HG02870 (cell line): ENCODE results near the gene ITSN1.

ENCODE experiments used
- ATAC-seq: cut with Tn5 transposase; IDR thresholded peaks from one replicate; pipeline ENCODE4 v1.9.1; 2021; ENCODE audit warnings: mild to moderate bottlenecking, moderate library complexity; ENCODE audit not compliant: unreplicated experiment

The ITSN1 gene

GRCh38 chr21:33834801-33835500 is 192.7 kb downstream of the ITSN1 start:
- ATAC-seq = no peak

GRCh38 chr21:33835920-33836319 is 193.6 kb downstream of the ITSN1 start:
- no peak for ATAC-seq

GRCh38 chr21:33836408-33836807 is 194.1 kb downstream of the ITSN1 start:
- no peak for ATAC-seq

GRCh38 chr21:33839167-33839716 is 196.9 kb downstream of the ITSN1 start:
- ATAC-seq = no peak

- no peak for ATAC-seq
Measured at GRCh38 chr21:33839806-33840205, 197.5 kb downstream of the ITSN1 start.

- no peak for ATAC-seq
Measured at GRCh38 chr21:33840771-33841170, 198.5 kb downstream of the ITSN1 start.

- ATAC-seq = no peak
Measured at GRCh38 chr21:33841561-33841960, 199.3 kb downstream of the ITSN1 start.

GRCh38 chr21:33843216-33843615 is 200.9 kb downstream of the ITSN1 start:
- ATAC-seq = no peak

- ATAC-seq = no peak
Measured at GRCh38 chr21:33844104-33844889, 202.0 kb downstream of the ITSN1 start.

GRCh38 chr21:33844890-33845205 is 202.5 kb downstream of the ITSN1 start:
- no peak for ATAC-seq

- ATAC-seq = no peak
Measured at GRCh38 chr21:33846141-33846540, 203.8 kb downstream of the ITSN1 start.

GRCh38 chr21:33847588-33848248 is 205.4 kb downstream of the ITSN1 start:
- no peak for ATAC-seq

GRCh38 chr21:33848249-33848953 is 206.1 kb downstream of the ITSN1 start:
- no peak for ATAC-seq

GRCh38 chr21:33849834-33850233 is 207.5 kb downstream of the ITSN1 start:
- ATAC-seq = no peak

GRCh38 chr21:33850401-33850800 is 208.1 kb downstream of the ITSN1 start:
- no peak for ATAC-seq

- ATAC-seq = no peak
Measured at GRCh38 chr21:33850985-33851384, 208.7 kb downstream of the ITSN1 start.

GRCh38 chr21:33852485-33852884 is 210.2 kb downstream of the ITSN1 start:
- no peak for ATAC-seq

- ATAC-seq = no peak
Measured at GRCh38 chr21:33854604-33855003, 212.3 kb downstream of the ITSN1 start.

- ATAC-seq = no peak
Measured at GRCh38 chr21:33855190-33855589, 212.9 kb downstream of the ITSN1 start.

- ATAC-seq = no peak
Measured at GRCh38 chr21:33856893-33857527, 214.7 kb downstream of the ITSN1 start.
